Fibroblast of pulmonary artery (primary cell): ENCODE results near the gene ZG16B.

Experiments used
- DNase-seq: peaks from one replicate; pipeline ENCODE4 v3.0.0-alpha.2; 2010; ENCODE audit warnings: low read depth
- H3K4me3 ChIP-seq: replicated peaks from 2 replicates; pipeline ENCODE4 v1.5.1; 2011; ENCODE audit warnings: low read depth, mild to moderate bottlenecking, control low read depth, low read length, moderate library complexity
- TF ChIP-seq, protein P1 (sequence below): IDR thresholded peaks from 2 replicates; pipeline ENCODE4 v1.5.1; 2011; ENCODE audit warnings: mild to moderate bottlenecking, control low read depth, low read length, inconsistent platforms; ENCODE audit errors: missing control alignments

Gene ZG16B

GRCh38 chr16:2786061-2786825 is 43.9 kb upstream of the ZG16B start:
- DNase-seq: no peak
- H3K4me3 ChIP-seq: no peak overlapping the region
- TF ChIP-seq, protein P1, sequence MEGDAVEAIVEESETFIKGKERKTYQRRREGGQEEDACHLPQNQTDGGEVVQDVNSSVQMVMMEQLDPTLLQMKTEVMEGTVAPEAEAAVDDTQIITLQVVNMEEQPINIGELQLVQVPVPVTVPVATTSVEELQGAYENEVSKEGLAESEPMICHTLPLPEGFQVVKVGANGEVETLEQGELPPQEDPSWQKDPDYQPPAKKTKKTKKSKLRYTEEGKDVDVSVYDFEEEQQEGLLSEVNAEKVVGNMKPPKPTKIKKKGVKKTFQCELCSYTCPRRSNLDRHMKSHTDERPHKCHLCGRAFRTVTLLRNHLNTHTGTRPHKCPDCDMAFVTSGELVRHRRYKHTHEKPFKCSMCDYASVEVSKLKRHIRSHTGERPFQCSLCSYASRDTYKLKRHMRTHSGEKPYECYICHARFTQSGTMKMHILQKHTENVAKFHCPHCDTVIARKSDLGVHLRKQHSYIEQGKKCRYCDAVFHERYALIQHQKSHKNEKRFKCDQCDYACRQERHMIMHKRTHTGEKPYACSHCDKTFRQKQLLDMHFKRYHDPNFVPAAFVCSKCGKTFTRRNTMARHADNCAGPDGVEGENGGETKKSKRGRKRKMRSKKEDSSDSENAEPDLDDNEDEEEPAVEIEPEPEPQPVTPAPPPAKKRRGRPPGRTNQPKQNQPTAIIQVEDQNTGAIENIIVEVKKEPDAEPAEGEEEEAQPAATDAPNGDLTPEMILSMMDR: no peak

GRCh38 chr16:2786826-2787151 is 43.3 kb upstream of the ZG16B start:
- TF ChIP-seq, protein P1: no peak
- DNase-seq: no peak
- no peak overlapping the region for H3K4me3 ChIP-seq

DNA sequence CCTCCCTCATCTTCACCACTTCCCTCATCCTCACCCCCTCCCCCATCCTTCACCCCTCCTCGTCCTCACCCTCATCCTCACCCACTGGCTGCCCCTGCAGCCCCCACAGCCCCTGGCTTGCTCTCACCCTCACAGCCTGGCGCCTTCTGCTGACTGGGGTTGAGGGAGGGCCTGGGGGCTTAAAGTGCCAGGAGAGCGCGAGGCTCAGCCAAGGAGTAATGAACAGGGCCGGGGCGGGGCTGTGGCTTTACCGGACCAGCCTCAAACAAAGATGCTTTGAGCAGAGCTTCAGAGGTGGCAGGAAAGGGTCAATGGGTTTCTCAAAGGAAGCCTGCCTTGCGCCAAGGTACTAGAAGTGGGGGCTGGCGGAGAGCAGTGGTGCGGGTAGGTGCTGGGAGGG is 42.7 kb upstream of the ZG16B start, which contains the start of gene PRSS33:
PRSS33 (minus strand) TSS at position 155 of the 400 bp plus-strand sequence. CDS start 1,013 bp downstream, outside the sequence.
- no peak for DNase-seq
- TF ChIP-seq, protein P1: no peak
- no peak within 1 kb of the TSS for H3K4me3 ChIP-seq

DNA sequence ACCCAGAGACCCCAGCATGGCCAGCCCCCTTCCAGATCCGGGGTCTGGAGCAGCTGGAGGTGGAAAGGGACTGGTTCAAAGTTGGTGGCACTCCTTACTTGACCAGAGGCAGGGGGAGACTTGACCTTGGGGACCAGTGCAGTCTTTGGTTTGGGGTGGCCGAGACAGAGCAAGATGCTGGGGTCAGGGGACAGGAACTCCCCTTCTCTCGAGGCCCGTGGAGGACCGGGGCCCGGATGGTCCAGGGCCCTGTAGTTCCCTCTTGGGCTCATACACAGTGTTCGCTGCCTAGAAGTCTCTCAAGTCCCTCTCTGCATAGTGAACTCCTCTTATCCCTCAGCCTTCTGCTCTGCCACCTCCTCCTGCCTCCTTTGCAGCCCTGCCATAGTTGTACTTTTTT is 42.1 kb upstream of the ZG16B start:
- no peak overlapping the region for H3K4me3 ChIP-seq
- DNase-seq: no peak
- TF ChIP-seq, protein P1: no peak

- TF ChIP-seq, protein P1: no peak
- DNase-seq: no peak
- H3K4me3 ChIP-seq: no peak overlapping the region
Observed at GRCh38 chr16:2790631-2791030, 39.5 kb upstream of the ZG16B start.

DNA sequence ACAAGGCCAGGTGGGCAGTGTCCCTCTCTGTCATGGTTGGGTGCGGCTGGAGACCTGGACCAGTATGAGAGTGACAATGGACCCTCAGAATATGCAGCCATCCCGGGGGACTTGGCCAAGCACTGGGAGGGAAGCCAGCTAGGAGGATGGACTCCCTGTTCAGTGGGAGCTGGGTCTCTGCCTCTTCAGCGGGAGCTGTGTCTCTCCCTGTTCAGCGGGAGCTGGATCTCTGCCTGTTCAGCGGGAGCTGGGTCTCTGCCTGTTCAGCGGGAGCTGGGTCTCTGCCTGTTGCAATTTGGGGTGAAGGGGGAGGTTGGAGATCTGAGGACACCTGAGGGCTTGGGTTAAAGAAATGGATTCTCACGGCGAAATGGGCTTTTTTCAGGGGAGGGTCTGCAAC is 38.9 kb upstream of the ZG16B start:
- no peak for DNase-seq
- TF ChIP-seq, protein P1: no peak
- no peak overlapping the region for H3K4me3 ChIP-seq

DNA sequence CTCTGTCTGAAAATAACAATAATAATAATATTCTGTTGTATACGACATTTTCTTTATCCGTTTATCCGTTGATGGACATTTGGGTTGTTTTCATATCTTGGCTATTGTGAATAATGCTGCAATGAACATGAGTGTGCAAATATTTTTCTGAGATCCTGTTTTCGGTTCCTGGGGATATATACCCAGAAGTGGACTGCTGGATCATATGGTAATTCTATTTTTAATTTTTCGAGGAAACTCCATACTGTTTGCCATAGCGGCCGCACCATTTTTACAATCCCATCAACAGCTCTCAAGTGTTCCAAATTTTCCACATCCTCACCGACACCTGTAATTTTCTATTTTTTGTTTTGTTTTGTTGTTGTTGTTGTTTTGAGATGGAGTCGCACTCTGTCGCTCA is 37.2 kb upstream of the ZG16B start:
- DNase-seq: no peak
- no peak overlapping the region for H3K4me3 ChIP-seq
- TF ChIP-seq, protein P1: no peak
